PC-3 (cell line): ENCODE results near the gene ADAMTS17. TPM values are rescaled to one million over a fixed set of nuclear protein-coding genes. Genes with fewer than 3 reads are reported as not detected.

Source experiments
- ATAC-seq: fragments of 200-7000 bp; cut with Tn5 transposase; 2 replicates; pipeline ENCODE4 v1.9.1; 2020; ENCODE audit warnings: mild to moderate bottlenecking, moderate library complexity
- BruUV-seq: library from RNA; stranded (reverse); fragments of 400-500 nt; replicated peaks from 2 replicates; lab custom pipeline; 2021; lab: Mats Ljungman, UMichigan
- CTCF ChIA-PET: fragments of 300-600 bp; sonication (Branson Sonifier 250); formaldehyde crosslinking; loops from one replicate; lab custom pipeline; 2022; ENCODE audit warnings: antibody characterized with exemption; lab: Charles Lee
- POLR2A ChIA-PET: fragments of 300-600 bp; sonication (Branson Sonifier 250); formaldehyde crosslinking; loops from one replicate; lab custom pipeline; 2022; ENCODE audit warnings: antibody characterized with exemption; ENCODE audit not compliant: unreplicated experiment; lab: Charles Lee
- DNase-seq: peaks from one replicate; pipeline ENCODE4 v3.0.0-alpha.2; 2015
- H2AFZ ChIP-seq: fragments of 300-600 bp; sonication (generic); 2 replicates; pipeline ENCODE4 v1.6.0; 2016; ENCODE audit warnings: antibody characterized with exemption, low read length
- H3F3A ChIP-seq: fragments of 300-600 bp; sonication (generic); one replicate; pipeline ENCODE4 v1.6.0; 2017; ENCODE audit warnings: antibody characterized with exemption, low read length, control low read depth, mild to moderate bottlenecking; ENCODE audit not compliant: unreplicated experiment
- H3K27ac ChIP-seq: fragments of 300-600 bp; sonication (generic); 2 replicates; pipeline ENCODE4 v1.5.1; 2016; ENCODE audit warnings: mild to moderate bottlenecking, low read length
- H3K27me3 ChIP-seq: fragments of 300-600 bp; sonication (generic); 2 replicates; pipeline ENCODE4 v1.6.1; 2016; ENCODE audit warnings: low read length, mixed read lengths
- H3K36me3 ChIP-seq: fragments of 300-600 bp; sonication (generic); 2 replicates; pipeline ENCODE4 v1.6.1; 2016; ENCODE audit warnings: low read depth, mixed run types, low read length, mixed read lengths
- H3K4me1 ChIP-seq: fragments of 300-600 bp; sonication (generic); 2 replicates; pipeline ENCODE4 v1.5.1; 2016; ENCODE audit warnings: low read length; ENCODE audit not compliant: insufficient read depth
- H3K4me2 ChIP-seq: fragments of 300-600 bp; sonication (generic); 2 replicates; pipeline ENCODE4 v1.6.0; 2016; ENCODE audit warnings: low read length
- H3K4me3 ChIP-seq: fragments of 300-600 bp; sonication (generic); 2 replicates; pipeline ENCODE4 v1.5.1; 2016; ENCODE audit warnings: mild to moderate bottlenecking, low read length, mixed read lengths
- H3K79me2 ChIP-seq: fragments of 300-600 bp; sonication (generic); 2 replicates; pipeline ENCODE4 v1.6.1; 2017; ENCODE audit warnings: low read length, mixed read lengths
- H3K9ac ChIP-seq: fragments of 300-600 bp; sonication (generic); 2 replicates; pipeline ENCODE4 v1.6.0; 2016; ENCODE audit warnings: mild to moderate bottlenecking, low read length
- H3K9me2 ChIP-seq: fragments of 300-600 bp; sonication (generic); replicated peaks from 2 replicates; pipeline ENCODE4 v1.6.1; 2016; ENCODE audit warnings: mixed run types, low read length, mixed read lengths
- H3K9me3 ChIP-seq: fragments of 300-600 bp; sonication (generic); 2 replicates; pipeline ENCODE4 v1.6.1; 2016; ENCODE audit warnings: low read length, mixed read lengths
- H4K20me1 ChIP-seq: fragments of 300-600 bp; sonication (generic); 2 replicates; pipeline ENCODE4 v1.6.1; 2016; ENCODE audit warnings: low read length, mixed read lengths
- CTCF ChIP-seq: fragments of 300-600 bp; sonication (generic); conservative IDR thresholded peaks from 2 replicates; pipeline ENCODE4 v1.5.1; 2017; ENCODE audit warnings: antibody characterized with exemption, low read depth, mild to moderate bottlenecking, low read length
- EZH2 ChIP-seq: fragments of 300-600 bp; sonication (generic); IDR thresholded peaks from one replicate; pipeline ENCODE4 v1.6.1; 2017; ENCODE audit warnings: antibody characterized with exemption, mild to moderate bottlenecking, low read length; ENCODE audit not compliant: unreplicated experiment
- EZH2phosphoT487 ChIP-seq: fragments of 300-600 bp; sonication (generic); IDR thresholded peaks from 2 replicates; pipeline ENCODE4 v1.6.1; 2018; ENCODE audit warnings: mild to moderate bottlenecking, antibody characterized with exemption, low read length, borderline replicate concordance
- intact Hi-C: fragments of 100-400 bp; cut with micrococcal nuclease; formaldehyde crosslinking; loops from 2 replicates; pipeline ENCODE4 v1.9.0; 2023
- total RNA-seq: library from RNA; depleted of rRNA; stranded (reverse); fragments of >200 nt; gene quantifications from 2 replicates; pipeline ENCODE4 v1.2.3, GENCODE V29; 2014

The ADAMTS17 gene
- total RNA-seq, 1 experiment from 2014 or later, result 6.9 TPM

DNA sequence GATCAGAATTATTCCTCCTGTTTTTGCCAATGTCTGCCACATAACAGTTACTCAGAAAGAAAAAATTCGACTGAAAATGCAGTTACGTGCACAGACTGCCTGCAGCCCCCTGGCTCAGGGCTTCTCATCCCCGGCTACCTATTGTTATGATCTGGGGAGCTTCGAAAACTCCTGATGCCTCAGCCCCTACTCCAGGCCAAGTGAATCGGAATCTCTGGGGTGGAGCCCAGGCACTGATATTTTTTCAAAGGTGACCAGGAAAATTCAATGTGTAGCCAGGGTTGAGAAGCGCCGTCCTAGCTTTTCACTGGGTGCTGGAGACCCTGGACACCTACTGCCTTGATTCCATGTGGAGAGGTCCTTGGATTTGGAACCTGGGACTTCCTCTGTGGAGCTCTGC is 8.5 kb downstream of the ADAMTS17 start:
- H3F3A ChIP-seq, result no peaks in the 10 kb centered on the region
- H3K27ac ChIP-seq, result no peak overlapping the region
- no peaks in the 10 kb centered on the region for H3K4me1 ChIP-seq
- H2AFZ ChIP-seq, result no peak overlapping the region
- POLR2A ChIA-PET, result no interaction called here
- no peaks in the 10 kb centered on the region for H3K36me3 ChIP-seq
- no peak overlapping the region for H3K4me3 ChIP-seq
- H3K79me2 ChIP-seq, result no peaks in the 10 kb centered on the region
- intact Hi-C loops, result no loop called here
- no peak overlapping the region for H3K9ac ChIP-seq
- BruUV-seq, result no TSS peak
- DNase-seq (no peak), ATAC-seq (no peak)
- H3K9me2 ChIP-seq, result no peaks in the 10 kb centered on the region
- H3K27me3 ChIP-seq, result no peaks in the 10 kb centered on the region
- H4K20me1 ChIP-seq, result no peaks in the 10 kb centered on the region
- CTCF ChIA-PET, result no interaction called here
- TF ChIP-seq EZH2phosphoT487 (no peak), EZH2 (no peak), CTCF (no peak)
- H3K4me2 ChIP-seq, result no peak overlapping the region
- no peaks in the 10 kb centered on the region for H3K9me3 ChIP-seq

DNA sequence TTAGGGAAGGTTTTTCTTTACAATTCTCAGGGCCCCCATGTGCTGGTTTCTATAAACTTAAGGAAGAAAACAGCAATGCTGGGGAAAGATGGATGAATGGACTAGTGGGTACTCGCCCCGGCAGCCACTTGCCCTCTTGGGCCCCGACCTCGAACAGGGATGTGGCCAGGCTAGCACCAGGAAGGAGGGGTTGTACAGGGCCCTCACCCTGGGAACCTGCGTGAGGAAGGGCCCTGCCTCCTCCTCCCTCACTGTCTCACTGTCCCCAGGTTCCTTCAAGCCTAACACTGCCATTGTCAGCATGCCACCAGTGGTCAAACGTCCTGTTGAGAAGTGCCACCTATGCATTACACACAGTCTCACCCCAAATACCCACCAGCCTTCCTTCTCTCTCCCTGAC is 9.1 kb downstream of the ADAMTS17 start:
- Histone ChIP-seq H3K27me3 (no peaks in the 10 kb centered on the region), H3K4me1 (no peaks in the 10 kb centered on the region), H4K20me1 (no peaks in the 10 kb centered on the region), H3K36me3 (no peaks in the 10 kb centered on the region), H3K9ac (no peak overlapping the region), H3K4me2 (no peak overlapping the region), H2AFZ (no peak overlapping the region), H3K4me3 (no peak overlapping the region), H3K27ac (no peak overlapping the region), H3F3A (no peaks in the 10 kb centered on the region), H3K9me3 (no peaks in the 10 kb centered on the region), H3K9me2 (no peaks in the 10 kb centered on the region), H3K79me2 (no peaks in the 10 kb centered on the region)
- POLR2A ChIA-PET, result no interaction called here
- no peak for TF ChIP-seq CTCF
- no peak for TF ChIP-seq EZH2phosphoT487
- TF ChIP-seq EZH2, result no peak
- ATAC-seq, result no peak
- DNase-seq, result no peak
- BruUV-seq, result no TSS peak
- CTCF ChIA-PET, result no interaction called here
- intact Hi-C loops, result no loop called here

DNA sequence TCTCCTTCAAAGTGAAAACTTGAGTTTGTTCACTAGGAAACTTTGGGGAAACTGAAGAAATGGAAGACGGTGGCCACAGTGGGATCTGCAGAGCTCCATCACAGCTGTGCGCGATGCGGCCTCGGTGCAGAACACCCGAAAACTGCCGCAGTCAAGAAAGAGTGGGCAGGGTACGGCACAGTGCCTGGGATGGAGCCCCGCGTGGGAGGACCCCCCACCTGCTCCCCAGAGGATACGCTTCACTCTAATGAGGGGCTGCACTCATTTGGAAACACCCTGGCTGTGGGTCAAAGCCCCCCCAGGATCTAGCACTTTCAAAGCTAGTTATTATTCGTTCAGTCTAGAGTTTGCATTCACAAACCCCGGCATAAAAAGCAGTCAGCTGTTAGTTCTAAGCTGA is 9.5 kb downstream of the ADAMTS17 start:
- TF ChIP-seq CTCF, result no peak
- TF ChIP-seq EZH2phosphoT487, result no peak
- TF ChIP-seq EZH2, result no peak
- Histone ChIP-seq H3K27ac (no peak overlapping the region), H3K36me3 (no peaks in the 10 kb centered on the region), H3F3A (no peaks in the 10 kb centered on the region), H3K9me3 (no peaks in the 10 kb centered on the region), H2AFZ (no peak overlapping the region), H4K20me1 (no peaks in the 10 kb centered on the region), H3K79me2 (no peaks in the 10 kb centered on the region), H3K27me3 (no peaks in the 10 kb centered on the region), H3K4me1 (no peaks in the 10 kb centered on the region), H3K4me2 (no peak overlapping the region), H3K9me2 (no peaks in the 10 kb centered on the region), H3K9ac (no peak overlapping the region), H3K4me3 (no peak overlapping the region)
- POLR2A ChIA-PET, result no interaction called here
- intact Hi-C loops, result no loop called here
- no peak for DNase-seq
- CTCF ChIA-PET, result no interaction called here
- no TSS peak for BruUV-seq
- ATAC-seq, result no peak
